RWPE1 (cell line): ENCODE data around the gene PPT1.

Experiments used
- CTCF ChIA-PET: fragments of 350-600 bp; sonication (Branson Sonifier 250); formaldehyde crosslinking; extraction: SDS; loops from one replicate; lab custom pipeline; 2021; lab: Yijun Ruan, JAX
- POLR2A ChIA-PET: fragments of 400-600 bp; formaldehyde crosslinking; extraction: SDS; loops from one replicate; lab custom pipeline; 2020; ENCODE audit warnings: antibody characterized with exemption; ENCODE audit not compliant: low non-redundant PET; lab: Yijun Ruan, JAX
- DNase-seq: peaks from one replicate; pipeline ENCODE4 v3.0.0; 2012; ENCODE audit warnings: low spot score
- H3K27ac ChIP-seq: fragments of 450-650 bp; 2 replicates; pipeline ENCODE4 v1.5.1; 2017
- TF ChIP-seq, protein P1 (sequence below): fragments of 450-650 bp; conservative IDR thresholded peaks from 2 replicates; pipeline ENCODE4 v1.5.1; 2017; ENCODE audit warnings: low read depth, mild to moderate bottlenecking

PPT1 gene

GRCh38 chr1:40024671-40025070 is 72.4 kb downstream of the PPT1 start:
- TF ChIP-seq, protein P1, sequence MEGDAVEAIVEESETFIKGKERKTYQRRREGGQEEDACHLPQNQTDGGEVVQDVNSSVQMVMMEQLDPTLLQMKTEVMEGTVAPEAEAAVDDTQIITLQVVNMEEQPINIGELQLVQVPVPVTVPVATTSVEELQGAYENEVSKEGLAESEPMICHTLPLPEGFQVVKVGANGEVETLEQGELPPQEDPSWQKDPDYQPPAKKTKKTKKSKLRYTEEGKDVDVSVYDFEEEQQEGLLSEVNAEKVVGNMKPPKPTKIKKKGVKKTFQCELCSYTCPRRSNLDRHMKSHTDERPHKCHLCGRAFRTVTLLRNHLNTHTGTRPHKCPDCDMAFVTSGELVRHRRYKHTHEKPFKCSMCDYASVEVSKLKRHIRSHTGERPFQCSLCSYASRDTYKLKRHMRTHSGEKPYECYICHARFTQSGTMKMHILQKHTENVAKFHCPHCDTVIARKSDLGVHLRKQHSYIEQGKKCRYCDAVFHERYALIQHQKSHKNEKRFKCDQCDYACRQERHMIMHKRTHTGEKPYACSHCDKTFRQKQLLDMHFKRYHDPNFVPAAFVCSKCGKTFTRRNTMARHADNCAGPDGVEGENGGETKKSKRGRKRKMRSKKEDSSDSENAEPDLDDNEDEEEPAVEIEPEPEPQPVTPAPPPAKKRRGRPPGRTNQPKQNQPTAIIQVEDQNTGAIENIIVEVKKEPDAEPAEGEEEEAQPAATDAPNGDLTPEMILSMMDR, result no peak
- DNase-seq, result no peak
- ChIA-PET CTCF (interaction anchor here (0.5 to 1.1 kb wide), 2 partner anchors 9 to 33 kb away, joined by 4 read pairs; no protein-coding TSS in a partner anchor), POLR2A (no interaction called here)
- H3K27ac ChIP-seq, result no peak overlapping the region

- ChIA-PET CTCF (interaction anchor here (0.7 kb wide), 1 partner anchor 956 kb away, joined by 4 read pairs; no protein-coding TSS in a partner anchor), POLR2A (no interaction called here)
- H3K27ac ChIP-seq, result no peak overlapping the region
- DNase-seq, result no peak
- TF ChIP-seq, protein P1, result no peak
Observed at GRCh38 chr1:40023379-40023944, 73.6 kb downstream of the PPT1 start.
